ENCODE data around the gene MAF.

Gene MAF

GRCh38 chr16:79600638-79601091 is at the start of gene MAF:
MAF (minus strand) TSS chr16:79600737; CDS start chr16:79599902, 835 bp downstream.
- H3K27ac ChIP-seq: peak within 1 kb of the TSS; percentile 97
- TF ChIP-seq CTCF (conservative IDR thresholded peaks at IDR 0.05; ENCODE audit: low read depth): no peak
- peak; percentile 94 for DNase-seq (ENCODE audit: low spot score)
- CTCF ChIA-PET: interaction anchor here (0.5 to 1.1 kb wide), 8 partner anchors 37 to 670 kb away, joined by 3 to 7 read pairs (median 3); no protein-coding TSS in a partner anchor
- POLR2A ChIA-PET (ENCODE audit: low non-redundant PET): no interaction called here

- TF ChIP-seq CTCF (conservative IDR thresholded peaks at IDR 0.05; ENCODE audit: low read depth): no peak
- POLR2A ChIA-PET (ENCODE audit: low non-redundant PET): no interaction called here
- no peak overlapping the region for H3K27ac ChIP-seq
- CTCF ChIA-PET: interaction anchor here (0.5 kb wide), 1 partner anchor 46 kb away, joined by 3 read pairs; no protein-coding TSS in a partner anchor
- DNase-seq (ENCODE audit: low spot score): no peak
These were observed 48.3 kb upstream of the MAF start for GRCh38 chr16:79648826-79649225.

GRCh38 chr16:79647586-79647985 is 47.0 kb upstream of the MAF start:
- TF ChIP-seq CTCF (conservative IDR thresholded peaks at IDR 0.05; ENCODE audit: low read depth): no peak
- H3K27ac ChIP-seq: no peak overlapping the region
- ChIA-PET POLR2A (ENCODE audit: low non-redundant PET) (no interaction called here), CTCF (no interaction called here)
- DNase-seq (ENCODE audit: low spot score): no peak

GRCh38 chr16:79645701-79646100 is 45.2 kb upstream of the MAF start:
- ChIA-PET POLR2A (ENCODE audit: low non-redundant PET) (no interaction called here), CTCF (interaction anchor here (0.6 to 0.9 kb wide), 3 partner anchors 43 to 670 kb away, joined by 3 to 8 read pairs (median 3); no protein-coding TSS in a partner anchor)
- no peak for DNase-seq (ENCODE audit: low spot score)
- H3K27ac ChIP-seq: no peak overlapping the region
- TF ChIP-seq CTCF (conservative IDR thresholded peaks at IDR 0.05; ENCODE audit: low read depth): no peak

- ChIA-PET CTCF (interaction anchor here (0.5 to 0.9 kb wide), 2 partner anchors 187 to 671 kb away, joined by 3 read pairs; no protein-coding TSS in a partner anchor), POLR2A (ENCODE audit: low non-redundant PET) (no interaction called here)
- TF ChIP-seq CTCF (conservative IDR thresholded peaks at IDR 0.05; ENCODE audit: low read depth): no peak
- peak; percentile 62 for DNase-seq (ENCODE audit: low spot score)
- no peak overlapping the region for H3K27ac ChIP-seq
These were observed 44.6 kb upstream of the MAF start for GRCh38 chr16:79644971-79645667.

- no peak overlapping the region for H3K27ac ChIP-seq
- no peak for DNase-seq (ENCODE audit: low spot score)
- no peak for TF ChIP-seq CTCF (conservative IDR thresholded peaks at IDR 0.05; ENCODE audit: low read depth)
- POLR2A ChIA-PET (ENCODE audit: low non-redundant PET): no interaction called here
- CTCF ChIA-PET: no interaction called here
These were observed 42.1 kb upstream of the MAF start for GRCh38 chr16:79642652-79643051.
